T1000 (cell line): Measurements from ENCODE around the gene SAP130.
"Not testable (repeated sequence)": the region's sequence is repeated elsewhere in the genome, so short reads cannot be mapped to it uniquely, and the experiment has no call there.

Experiments used
- DNase-seq: peaks from one replicate; lab custom pipeline; 2025; ENCODE audit warnings: mixed read lengths; lab: John Stamatoyannopoulos, UW

Gene SAP130

DNA sequence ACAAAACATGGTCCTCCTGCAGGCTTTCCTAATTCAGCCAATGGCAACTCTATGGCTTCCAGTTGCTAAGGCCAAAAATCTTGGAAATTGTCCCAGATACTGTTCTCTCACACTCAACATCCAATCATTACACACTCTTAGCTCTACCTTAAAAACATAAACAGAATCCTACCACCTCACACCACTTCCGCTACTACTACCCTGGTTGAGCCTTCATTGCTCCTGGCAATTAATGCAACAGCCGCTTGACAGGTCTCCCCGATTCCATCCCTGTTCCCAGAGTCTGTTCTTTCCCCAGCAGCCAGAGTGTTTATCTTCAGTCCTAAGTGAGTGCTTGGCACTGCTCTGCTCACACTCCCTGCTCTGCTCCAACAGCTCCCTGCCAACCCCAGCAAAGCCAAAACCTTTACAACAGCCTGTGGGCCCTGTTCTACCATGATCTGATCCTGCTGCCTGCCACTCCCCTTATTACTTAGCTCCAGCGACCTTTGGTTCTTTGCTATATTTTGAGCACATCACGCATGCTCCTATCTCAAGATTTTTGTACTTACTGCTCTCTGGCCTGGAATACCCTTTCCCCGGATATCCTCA is 74.6 kb downstream of the SAP130 start:
- no peak for DNase-seq

DNA sequence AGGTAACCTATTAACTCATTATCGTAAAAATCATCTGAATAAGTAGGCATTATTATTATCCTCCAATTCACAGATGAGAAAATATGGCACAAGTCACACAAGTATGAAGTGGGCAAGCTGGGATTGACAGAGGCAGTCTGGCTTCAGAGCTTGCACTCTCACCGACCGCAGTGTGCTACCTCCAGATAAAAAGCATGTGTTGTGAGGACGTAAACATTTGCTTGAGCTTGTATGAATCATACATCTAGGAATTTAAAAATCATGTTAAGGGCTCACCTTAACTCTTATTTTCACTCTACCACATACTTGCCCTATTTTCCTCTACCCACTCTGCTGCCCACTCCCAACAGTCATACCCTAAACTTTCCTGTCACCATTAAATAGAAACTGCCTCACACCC is 76.8 kb downstream of the SAP130 start:
- no peak for DNase-seq

DNA sequence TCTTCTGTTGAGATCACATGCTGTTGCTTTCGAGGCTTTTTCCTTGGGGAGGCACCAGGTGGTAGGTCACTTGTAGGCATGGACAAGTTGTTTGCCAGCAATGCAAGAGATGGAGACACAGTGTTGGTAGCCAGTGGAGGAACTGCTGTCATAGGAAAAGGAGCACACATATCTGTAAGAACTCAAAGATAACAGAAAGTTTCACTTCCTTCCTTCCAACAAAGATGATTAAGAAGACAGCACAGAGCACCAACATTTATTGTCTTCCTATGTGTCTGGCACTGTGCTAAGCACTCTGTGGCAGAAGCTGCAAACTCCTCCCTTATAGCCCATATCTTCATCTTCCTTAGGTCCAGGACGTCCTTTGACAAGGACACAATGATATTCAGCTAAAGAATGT is 77.6 kb downstream of the SAP130 start:
- DNase-seq: no peak

DNA sequence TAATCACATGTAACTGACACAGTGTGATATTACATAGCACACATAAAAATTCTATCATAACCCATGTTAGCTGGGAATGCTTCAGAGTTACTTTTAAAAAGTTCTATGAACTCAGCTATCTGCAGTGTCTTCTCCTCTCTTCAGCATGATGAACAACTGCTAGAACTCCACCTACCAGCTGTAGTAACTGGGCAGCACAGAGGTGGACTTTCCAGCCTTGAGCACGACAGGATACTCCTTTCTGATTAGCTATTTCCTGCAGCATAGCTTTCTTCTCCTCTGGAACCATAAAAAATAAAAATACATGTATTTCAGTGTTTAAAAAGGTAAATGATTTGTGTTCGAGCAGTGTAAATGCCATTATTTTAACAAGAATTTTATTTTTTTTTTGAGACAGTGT is 82.6 kb downstream of the SAP130 start:
- DNase-seq: no peak

DNA sequence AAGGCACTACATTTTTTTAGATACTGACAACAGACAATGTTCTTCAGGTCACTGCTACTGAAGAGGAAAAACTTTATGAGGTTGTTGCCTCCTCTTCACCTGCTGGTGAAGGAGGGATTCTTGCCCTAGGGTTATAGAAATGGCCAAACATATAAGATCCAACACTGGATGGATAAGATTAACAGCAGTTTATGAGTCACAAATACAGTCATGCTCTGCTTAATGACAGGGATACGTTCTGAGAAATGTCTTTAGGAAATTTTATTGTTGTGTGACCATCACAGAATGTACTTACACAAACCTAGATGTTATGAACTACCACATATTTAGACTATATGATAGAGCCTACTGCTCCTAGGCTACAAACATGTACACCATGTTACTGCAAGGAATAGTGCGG is 84.7 kb downstream of the SAP130 start:
- no peak for DNase-seq

DNA sequence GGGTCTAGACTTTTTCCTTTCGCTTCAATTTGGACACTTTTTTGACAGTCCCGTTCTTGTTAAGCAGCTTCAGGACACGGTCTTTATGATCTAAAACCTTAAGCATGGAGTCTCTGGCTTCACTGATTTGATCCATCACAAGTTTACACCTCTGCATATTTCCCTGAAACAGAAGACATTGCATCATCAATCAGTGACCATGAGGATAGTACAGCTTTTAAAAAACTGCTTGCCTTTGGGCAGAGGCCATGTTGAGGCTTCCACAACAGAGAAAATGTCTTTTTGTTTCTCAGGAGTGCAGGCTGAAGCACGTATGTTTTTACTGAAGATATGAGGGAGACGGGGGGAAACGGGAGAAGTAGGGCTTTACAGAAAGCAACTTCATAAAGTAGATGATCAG is 85.9 kb downstream of the SAP130 start:
- no peak for DNase-seq

DNA sequence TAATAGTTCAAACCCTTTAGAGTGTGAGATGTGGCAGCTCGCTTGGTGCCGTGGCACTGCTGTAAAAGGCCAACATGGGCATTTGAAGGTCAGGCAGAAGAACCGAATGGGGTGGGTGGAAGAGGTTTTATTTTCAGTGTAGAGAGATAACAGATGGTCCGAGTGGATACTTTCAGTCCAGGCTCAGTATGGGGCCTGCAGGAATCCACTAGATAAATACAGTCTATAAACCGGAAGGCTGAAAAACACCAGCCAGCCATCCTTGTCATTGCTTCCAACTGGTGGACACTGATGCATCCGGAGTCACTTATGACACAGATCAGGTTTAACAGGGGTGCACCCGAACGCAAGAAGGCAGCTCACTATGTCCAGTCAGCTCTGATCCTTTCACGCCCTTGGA is 86.4 kb downstream of the SAP130 start:
- no peak for DNase-seq

DNA sequence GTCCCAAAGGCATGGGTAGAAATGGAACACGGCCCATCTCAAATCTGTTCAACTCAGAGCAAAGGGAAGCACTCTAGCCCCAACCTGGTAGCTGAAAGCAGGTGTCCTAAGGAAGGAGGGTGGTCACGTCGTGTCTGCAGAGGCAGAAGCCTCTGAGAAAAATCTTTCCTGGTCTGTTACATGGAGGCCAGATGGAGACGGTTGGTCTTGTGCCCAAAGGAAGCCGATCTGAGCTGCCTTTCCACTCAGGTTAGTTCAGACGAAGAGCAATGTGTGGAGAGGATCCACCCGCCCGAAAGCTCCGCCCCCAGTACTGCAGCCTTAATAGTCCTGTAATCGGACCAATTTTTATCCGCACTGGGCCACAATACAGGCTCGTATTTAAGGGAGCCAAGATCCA is 87.2 kb downstream of the SAP130 start:
- no peak for DNase-seq

DNA sequence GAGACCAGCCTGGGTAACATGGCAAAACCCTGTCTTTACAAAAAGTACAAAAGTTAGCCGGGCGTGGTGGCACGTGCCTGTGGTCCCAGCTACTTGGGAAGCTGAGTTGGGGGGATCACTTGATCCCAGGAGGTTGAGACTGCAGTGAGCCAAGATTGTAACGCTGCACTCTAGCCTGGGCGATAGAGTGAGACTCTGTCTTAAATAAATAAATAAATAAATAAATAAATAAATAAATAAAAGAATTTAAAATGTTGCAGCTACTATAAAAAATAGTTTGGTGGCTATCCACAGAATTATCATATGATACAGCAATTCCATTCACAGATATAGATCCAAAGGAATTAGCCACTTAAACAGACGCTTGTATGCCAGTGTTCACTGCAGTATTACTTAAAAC is 92.5 kb downstream of the SAP130 start:
- no peak for DNase-seq

DNA sequence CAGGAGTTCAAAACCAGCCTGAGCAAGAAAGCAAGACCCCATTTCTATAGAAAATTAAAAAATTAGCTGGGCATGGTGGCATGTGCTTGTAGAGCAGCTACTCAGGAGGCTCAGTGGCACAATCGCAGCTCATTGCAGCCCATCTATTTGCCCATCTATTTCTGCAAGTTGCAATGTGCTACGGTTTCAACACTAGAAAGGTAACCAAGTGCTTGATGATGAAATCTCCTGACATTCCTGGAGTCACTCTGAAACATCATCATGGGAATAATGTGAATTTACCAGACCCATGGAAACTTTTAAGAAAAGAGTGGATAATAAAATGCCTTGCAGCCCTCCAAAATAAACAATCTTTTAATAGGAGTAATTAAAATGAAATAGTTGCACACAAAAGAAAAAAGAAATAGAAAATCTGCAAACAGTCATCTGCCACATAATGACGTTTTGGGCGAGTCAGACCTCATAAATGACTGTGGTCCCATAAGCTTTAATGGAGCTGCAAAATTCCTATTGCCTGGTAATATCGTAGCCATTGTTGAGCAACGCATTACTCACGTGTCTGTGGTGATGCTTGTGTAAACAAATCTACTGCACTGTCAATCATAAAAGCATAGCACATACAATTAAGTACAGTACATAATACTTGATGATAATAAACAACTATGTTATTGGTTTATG is 95.5 kb downstream of the SAP130 start:
- peak; percentile 49 for DNase-seq

DNA sequence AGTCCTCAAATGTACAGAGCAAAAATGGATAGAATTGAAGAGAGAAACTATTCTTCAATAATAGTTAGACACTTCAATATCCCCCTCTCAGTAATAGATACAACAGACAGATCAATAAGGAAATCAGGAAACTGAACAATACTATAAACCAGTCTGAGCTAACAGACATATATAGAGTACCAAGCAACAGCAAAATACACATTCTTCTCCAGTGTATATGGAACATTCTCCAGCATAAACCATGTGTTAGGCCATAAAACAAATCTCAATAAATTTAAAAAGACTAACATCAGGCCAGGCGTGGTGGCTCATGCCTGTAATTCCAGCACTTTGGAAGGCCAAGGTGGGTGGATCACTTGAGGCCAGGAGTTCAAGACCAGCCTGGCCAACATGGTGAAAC is 98.4 kb downstream of the SAP130 start:
- DNase-seq: no peak

DNA sequence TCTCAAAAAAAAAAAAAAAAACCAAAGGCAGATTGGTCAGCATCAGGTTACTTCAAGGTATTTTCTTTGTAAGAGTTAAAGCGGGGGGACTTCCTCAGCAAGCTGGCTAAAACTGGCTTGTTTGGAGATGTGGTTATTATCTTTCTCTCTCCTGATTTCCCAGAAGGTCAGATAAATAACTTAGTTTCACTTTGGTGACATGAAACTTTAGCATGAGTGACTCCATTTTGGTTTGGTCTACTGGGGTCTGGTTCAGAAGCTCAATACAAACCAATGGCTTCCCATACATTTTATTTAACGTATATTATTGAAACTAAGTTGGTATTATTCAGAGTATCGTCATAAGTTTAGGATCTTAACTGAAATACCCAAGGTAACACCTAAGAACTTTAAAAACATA is 100.5 kb downstream of the SAP130 start:
- DNase-seq: no peak

DNA sequence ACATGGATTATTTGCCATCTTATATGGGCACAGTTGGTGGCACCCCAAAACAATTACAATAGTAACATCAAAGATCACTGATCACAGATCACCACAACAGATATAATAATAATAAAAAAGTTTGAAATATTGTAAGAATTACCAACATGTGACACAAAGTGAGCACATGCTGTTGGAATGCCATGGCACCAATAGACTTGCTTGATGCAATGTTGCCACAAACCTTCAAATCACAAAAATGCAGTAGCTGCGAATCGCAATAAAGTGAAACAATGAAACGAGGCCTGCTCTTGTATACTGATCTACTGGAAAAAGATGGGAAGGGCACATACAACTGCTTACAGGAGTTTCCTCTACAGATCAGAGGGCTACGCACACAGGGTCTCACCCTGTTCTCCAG is 109.9 kb downstream of the SAP130 start:
- no peak for DNase-seq

DNA sequence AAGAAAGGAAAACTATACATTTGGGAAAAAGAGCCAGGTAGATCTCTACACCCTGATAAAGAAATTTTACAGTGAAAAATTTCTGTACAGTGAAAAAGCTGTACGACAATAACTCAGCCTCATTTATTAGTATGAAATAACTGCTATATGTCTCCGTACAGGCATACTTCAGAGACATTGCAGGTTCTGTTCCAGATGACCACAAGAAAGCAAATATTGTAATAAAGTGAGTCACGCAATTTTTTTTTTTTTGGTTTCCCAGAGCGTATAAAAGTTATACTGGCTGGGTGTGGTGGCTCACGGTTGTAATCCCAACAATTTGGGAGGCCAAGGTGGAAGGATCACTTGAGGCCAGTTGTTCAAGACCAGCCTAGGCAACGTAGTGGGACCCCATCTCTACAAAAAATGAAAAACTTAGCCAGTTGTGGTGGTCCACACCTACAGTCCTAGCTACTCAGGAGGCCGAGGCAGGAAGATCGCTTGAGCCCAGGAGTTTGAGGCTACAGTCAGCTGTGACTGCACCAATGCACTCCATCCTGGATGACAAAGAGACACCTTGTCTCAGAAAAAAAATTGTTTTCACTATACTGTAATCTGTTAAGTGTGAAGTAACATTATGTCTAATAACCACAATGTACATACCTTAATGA is 113.9 kb downstream of the SAP130 start:
- no peak for DNase-seq

DNA sequence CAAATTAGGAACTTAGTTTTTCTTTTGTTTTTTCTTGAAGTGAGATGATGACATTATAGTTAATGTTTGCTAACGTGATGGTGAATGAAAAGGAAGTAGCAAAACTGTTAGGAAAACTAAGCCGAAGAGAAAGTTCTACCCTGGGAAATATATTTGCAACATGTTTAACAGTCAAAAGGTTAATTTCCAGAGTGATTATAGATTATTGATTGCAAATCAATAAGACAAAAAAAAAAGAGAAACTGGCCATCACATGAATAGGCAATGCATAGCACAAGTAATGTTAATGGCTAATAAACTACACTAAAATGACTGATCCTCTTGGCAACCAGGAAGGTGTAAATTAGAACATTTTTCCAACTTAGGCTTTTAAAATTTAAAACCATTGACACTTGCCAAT is 116.1 kb downstream of the SAP130 start:
- DNase-seq: no peak

DNA sequence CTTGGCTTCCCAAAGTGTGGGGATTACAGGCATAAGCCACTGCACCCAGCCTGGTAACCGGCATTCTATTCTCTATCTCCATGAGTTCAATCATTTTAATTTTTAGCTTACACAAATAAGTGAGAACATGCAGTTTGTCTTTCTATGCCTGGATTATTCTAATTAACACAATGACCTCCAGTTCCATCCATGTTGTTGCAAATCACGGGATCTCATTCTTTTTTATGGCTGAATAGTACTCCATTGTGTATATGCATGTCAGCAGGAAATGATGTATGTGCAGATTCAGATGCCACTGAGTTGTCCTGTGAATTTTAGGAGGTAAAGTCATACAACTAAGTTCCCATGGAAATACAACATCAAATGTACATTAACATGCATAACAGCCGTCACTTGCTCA is 117.4 kb downstream of the SAP130 start:
- DNase-seq: no peak

DNA sequence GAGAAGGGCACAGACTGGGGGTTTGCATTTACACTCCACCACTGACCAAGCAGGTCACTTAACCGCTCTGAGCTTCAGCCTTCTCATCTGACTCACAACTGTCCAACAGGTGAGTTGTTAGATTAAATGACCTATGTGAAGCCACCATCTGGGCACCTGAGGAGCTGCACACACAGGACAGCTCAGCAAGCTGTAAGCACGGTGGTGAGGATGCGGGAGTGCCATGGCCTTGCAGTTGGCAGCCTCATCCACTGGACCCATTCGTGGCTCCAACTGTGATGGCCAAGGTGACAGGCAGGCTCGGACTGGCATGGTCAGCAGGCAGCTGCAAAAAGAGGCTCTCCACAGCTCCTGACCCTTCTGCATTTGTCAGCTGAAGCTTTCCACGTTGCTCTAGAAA is 118.8 kb downstream of the SAP130 start:
- DNase-seq: no peak

DNA sequence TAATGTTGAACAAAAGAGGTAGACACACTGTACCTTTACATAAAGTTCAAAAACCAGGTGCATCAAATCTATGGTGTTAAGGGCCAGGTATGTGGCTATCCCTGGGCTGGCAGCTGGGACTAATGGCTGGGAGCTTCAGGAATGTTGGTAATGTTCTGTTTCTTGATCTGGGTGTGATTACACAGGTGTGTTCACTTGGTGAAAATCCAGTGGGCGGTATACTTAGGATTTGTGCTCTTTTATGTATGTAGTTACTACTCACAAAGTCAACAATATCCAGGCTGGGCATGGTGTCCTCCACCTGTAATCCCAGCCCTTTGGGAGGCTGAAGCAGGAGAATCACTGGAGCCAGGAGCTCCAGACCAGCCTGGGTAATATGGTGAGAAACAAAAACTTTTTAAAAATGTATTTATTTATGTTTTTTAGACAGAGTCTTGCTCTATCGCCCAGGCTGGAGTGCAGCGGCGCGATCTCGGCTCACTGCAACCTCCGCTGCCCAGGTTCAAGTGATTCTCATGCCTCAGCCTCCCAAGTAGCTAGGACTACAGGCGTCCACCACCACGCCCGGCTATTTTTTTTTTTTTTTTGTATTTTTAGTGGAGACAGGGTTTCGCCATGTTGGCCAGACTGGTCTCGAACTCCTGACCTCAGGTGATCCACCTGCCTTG is 120.0 kb downstream of the SAP130 start:
- not testable (repeated sequence) for DNase-seq

DNA sequence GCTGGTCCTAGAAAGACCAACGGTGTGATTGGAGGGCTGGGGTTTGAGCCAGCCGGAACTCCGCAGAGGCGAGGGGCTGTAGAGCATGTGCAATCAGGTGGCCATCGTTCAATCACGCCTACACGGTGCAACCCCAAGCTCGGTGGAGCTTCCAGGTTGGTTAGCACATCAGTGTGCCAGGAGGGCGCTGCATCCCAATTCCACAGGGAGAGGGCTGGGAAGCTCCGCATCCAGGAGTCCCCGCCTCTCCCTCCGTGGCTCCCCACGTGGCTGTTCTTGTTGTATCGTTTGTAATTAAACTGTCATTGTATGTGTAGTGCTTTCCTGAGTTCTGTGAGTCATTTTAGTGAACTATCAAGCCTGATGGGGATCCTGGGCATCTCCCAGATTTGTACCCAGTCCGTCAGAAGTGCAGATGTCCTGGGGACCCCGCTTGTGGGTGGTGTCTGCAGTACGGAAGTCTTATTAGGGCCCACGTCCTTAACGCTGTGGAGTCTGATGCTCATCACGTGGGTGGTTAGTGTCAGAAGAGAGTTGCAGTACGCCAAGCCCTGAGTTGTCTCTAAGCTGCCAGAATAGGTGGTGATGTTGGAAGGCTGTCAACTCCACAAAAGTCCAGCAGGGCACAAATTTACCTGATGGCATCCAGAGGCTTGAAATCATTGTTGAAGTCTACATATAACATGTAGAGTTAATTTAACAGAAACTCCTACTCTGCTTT is 121.5 kb downstream of the SAP130 start:
- DNase-seq: no peak

DNA sequence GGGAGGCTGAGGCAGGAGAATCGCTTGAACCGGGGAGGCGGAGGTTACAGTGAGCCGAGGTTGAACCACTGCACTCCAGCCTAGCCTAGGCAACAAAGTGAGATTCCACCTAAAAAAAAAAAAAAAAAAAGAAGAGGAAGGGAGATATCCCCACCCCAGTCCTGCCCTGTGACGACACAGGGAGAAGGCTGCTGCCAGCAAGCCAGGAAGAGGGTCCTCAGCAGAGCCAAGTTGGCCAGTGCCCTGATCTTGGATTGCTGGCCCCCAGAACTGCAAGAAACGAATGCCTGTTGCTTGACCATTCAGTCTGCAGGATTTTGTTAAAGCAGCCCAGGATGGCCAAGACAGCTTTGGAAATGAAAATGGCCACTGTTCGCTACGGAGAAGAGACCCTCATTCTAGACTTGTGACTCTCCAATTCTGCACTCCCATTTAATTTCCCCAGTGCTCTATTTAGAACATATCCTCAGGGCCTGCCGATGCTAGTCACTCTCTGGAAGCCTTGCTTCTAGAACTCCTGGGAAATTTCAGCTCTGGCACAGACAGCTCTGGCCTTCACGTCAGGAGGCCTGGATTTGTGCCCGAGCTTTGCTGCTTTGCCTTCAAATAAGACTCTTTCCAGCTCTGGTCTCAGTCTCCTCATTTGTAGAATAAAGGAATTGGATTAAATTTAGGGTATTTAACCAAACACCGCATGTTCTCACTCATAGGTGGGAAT is 126.4 kb downstream of the SAP130 start:
- DNase-seq: no peak

DNA sequence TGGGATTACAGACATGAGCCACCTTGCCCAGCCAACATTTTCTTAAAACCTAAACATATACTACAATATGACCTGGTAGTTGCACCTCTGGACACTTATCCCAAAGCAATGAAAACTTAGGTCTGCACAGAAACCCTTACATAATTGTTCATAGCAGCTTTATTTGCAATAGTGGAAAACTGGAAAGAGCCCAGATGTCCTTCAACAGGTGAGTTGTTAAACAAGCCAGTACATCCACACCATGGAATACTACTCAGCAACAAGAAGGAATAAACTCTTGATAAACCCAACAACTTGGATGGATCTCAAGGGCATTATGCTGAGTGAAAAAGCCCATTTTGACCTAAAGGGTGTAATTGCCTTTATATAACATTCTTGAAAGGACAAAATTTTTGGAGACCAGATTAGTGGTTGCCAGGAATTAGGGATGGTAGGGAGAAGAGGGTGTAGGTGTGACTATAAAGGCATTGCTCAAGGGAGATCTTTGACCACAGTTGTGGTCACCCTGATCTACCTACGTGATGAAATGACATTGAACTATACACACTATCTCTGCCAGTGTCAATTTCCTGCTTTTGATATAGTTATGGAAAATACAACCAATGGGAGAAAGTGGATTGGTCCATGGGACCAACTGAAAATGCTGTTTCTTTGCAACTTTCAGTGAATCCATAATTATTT is 130.2 kb downstream of the SAP130 start:
- DNase-seq: no peak
